Motor neuron (in vitro differentiated cells): ENCODE measurements around the gene TSSK6. TPM values are rescaled to one million over a fixed set of nuclear protein-coding genes. Genes with fewer than 3 reads are reported as not detected.

Experiments used
- ATAC-seq, 8 experiments: fragments of 200-7000 bp; cut with Tn5 transposase; replicated peaks in 6 of 8; 2 replicates each; pipeline ENCODE4 v1.8.0; 2021; ENCODE audit warnings: mild to moderate bottlenecking in 8 of 8, moderate library complexity in 8 of 8
- H3K27ac ChIP-seq, 2 donors: fragments of 250-450 bp; sonication (Bioruptor Pico); 2 replicates each; pipeline ENCODE4 v1.9.0; 2021; ENCODE audit warnings: antibody characterized with exemption in 2 of 2, mild to moderate bottlenecking in 2 of 2, moderate library complexity in 1 of 2
- H3K4me1 ChIP-seq, 2 donors: fragments of 250-450 bp; sonication (Bioruptor Pico); replicated peaks in 1 of 2; 2 replicates each; pipeline ENCODE4 v1.6.1; 2021; ENCODE audit warnings: antibody characterized with exemption in 2 of 2, mild to moderate bottlenecking in 2 of 2, moderate library complexity in 1 of 2
- H3K4me3 ChIP-seq, 5 donors: fragments of 250-450 bp; sonication (Bioruptor Pico); 2 replicates each; pipeline ENCODE4 v1.9.0; 2021; ENCODE audit warnings: antibody characterized with exemption in 5 of 5, mild to moderate bottlenecking in 5 of 5, moderate library complexity in 4 of 5
- WGBS, 10 experiments: fragments of 450-650 bp; shearing (Covaris generic); methylation state at CpG; one replicate each; pipeline ENCODE4 v1.0.0; 2022; 5-methylcytosine and 5-hydroxymethylcytosine counted together
- in situ Hi-C, 9 experiments: fragments of 400-800 bp; cut with MboI; loops; one replicate each; pipeline ENCODE4 v1.15.0; 2021; ENCODE audit warnings: low sequenced_read_pairs in 9 of 9, low pct_unique_long_range_greater_than_20kb in 2 of 9; ENCODE audit not compliant: unreplicated experiment in 9 of 9
- total RNA-seq, 8 experiments: library from RNA; unstranded; fragments of 300-600 nt; gene quantifications; 2 replicates each; pipeline versions ENCODE4 v1.2.3 to v1.2.4, GENCODE V29; 2022

The TSSK6 gene
- total RNA-seq, 8 experiments from 2014 or later = 0.92 to 3.2 (median 2.0) TPM

DNA sequence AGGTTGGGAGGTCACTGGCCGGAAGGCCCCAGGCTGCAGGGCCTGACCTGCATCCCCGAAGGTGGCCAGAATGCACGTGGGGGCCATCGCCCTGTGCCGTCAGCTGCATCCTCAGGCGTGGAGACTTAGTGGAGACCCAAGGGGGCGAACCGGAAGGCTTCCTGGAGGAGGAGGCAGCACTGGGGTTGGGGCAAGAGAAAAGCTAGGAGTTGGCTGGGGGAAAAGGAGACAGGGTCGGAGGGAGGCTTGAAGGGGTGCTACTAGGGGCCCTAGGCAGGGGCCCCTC, 12.0 kb upstream of the TSSK6 start:
- Histone ChIP-seq H3K27ac (peak overlapping the region in 1 of 2 donors; percentile 46), H3K4me1 (peaks cover 22 to 36% of the 10 kb centered on the region in 2 donors), H3K4me3 (no peak overlapping the region)
- in situ Hi-C loops = loop anchor here in 4 of 9 experiments (10.0 to 25.0 kb wide), 2 partner anchors 110 to 117 kb away; partner anchors contain the start of genes GMIP (in 4 of the 4) and LPAR2 (in 3 of the 4)
- ATAC-seq = no peak
- WGBS, 10 experiments = 87 to 97% methylated on average over 3 to 6 of the region's 9 CpGs; no CpG with 5 or more reads in 8 of the 10 experiments

DNA sequence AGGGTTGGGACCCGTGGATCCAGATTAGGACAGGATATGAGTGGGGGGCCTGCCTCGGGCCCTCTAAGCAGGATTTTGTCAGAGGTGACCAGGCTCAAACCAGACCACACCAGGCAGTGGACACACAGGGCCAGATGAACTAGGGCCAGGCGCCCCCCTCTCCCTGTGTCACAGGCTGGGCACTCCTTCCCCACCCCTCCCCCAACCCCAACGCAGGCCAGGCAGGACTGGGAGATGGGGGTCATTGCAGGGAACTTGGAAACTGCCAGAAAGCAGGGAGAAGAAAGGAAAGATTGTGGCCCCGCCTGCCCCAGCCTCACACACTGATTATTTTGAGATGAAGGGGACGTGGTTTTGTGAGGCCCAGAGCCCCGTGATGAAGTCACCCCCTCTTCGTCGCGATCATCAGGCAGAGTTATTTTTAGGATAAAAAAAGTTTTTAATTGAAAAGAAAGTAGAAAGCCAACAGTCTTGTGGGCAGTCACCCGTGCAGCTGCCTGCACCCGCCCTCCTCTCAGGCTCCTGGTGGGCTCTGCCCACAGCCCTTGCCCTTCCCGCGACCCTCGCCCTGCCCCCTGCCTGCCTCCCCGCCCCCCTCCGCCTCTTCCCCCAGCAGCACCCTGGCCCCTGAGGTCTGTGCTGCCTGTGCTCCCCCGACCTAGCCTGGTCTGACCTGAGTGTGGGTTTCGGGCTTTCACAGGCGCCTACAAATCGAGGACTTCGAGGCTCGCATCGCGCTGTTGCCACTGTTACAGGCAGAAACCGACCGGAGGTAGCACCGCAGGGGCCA, 11.4 kb upstream of the TSSK6 start:
- no peak overlapping the region for H3K4me3 ChIP-seq
- in situ Hi-C loops = loop anchor here in 4 of 9 experiments (10.0 to 25.0 kb wide), 2 partner anchors 111 to 118 kb away; partner anchors contain the start of genes GMIP (in 4 of the 4) and LPAR2 (in 3 of the 4)
- peak in 5 of 8 experiments; percentile 7 to 63 (median 58) for ATAC-seq
- peak overlapping the region; percentile 18 to 62 for H3K27ac ChIP-seq
- H3K4me1 ChIP-seq = peaks cover 22 to 33% of the 10 kb centered on the region in 2 donors
- WGBS, 10 experiments = 33 to 89% (median 77%) methylated on average over 1 to 7 of the region's 28 CpGs; no CpG with 5 or more reads in 4 of the 10 experiments

DNA sequence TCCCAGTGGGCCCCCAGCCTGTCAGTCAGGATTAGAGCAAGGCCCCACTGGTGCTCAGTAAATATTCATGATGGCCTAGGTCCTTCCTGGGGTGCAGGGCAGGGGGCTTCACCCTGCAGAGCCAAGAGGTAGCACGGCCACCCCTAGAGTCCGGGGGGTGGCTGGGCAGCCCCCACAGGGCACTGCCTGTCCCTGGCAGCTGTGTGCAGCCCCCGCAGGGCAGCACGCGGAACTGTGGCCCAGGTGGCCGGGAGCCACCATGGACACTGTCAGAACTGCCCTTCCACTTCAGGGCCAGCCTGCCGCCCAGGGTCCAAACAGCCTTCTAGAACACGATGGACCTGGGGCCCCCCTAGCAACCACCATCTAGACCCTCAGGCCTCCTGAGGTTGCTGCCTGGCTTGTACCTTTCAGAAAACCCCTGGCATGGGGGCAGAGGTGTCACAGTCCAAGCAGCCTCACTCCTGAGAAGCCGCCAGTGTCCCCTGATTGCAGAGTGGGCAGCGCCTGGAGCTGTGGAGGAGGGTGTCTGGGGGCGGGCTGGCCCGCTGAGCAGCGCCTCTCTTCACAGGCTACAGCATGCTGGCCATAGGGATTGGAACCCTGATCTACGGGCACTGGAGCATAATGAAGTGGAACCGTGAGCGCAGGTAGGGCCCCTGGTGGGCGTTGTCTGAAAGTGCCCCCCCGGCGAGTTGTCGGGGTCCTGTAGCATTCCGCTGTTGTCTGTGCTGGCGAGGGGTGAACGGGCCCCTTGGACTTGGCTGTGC, 10.4 kb upstream of the TSSK6 start:
- peak in 5 of 8 experiments; percentile 14 to 63 (median 46) for ATAC-seq
- in situ Hi-C loops = loop anchor here in 4 of 9 experiments (10.0 to 25.0 kb wide), 2 partner anchors 112 to 119 kb away; partner anchors contain the start of genes GMIP (in 4 of the 4) and LPAR2 (in 3 of the 4)
- WGBS, 10 experiments = 83 to 93% (median 83%) methylated on average over 2 to 6 of the region's 23 CpGs; no CpG with 5 or more reads in 5 of the 10 experiments
- no peak overlapping the region for H3K4me3 ChIP-seq
- peaks cover 22 to 33% of the 10 kb centered on the region in 2 donors for H3K4me1 ChIP-seq
- peak overlapping the region in 1 of 2 donors; percentile 23 for H3K27ac ChIP-seq

DNA sequence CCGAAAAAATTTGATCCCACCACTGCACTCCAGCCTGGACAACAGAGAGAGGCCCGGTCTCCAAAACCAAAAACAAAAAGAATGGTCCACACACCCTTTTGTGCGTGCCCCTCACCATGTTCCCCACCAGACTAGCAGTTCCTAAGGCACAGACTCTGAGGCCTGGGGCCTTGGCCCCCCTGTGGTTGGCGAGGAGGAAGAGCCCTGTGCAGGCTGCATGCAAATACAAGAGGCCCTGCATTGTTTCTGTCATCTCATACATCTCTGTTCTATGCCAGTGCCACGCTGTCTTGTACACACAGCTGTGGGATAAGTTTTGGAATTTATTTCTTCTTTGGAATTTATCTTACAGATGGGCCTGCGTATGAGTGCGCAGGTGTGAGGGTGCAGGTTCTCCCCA, 8.7 kb upstream of the TSSK6 start:
- Histone ChIP-seq H3K4me3 (no peak overlapping the region), H3K4me1 (peaks cover 22 to 30% of the 10 kb centered on the region in 2 donors), H3K27ac (no peak overlapping the region)
- 75 to 100% (median 89%) methylated on average over 2 to 3 of the region's 7 CpGs; no CpG with 5 or more reads in 6 of the 10 experiments for WGBS, 10 experiments
- in situ Hi-C loops = loop anchor here in 1 of 9 experiments (10.0 kb wide), 1 partner anchor 121 kb away; the partner anchor contains the start of gene GMIP
- ATAC-seq = no peak

DNA sequence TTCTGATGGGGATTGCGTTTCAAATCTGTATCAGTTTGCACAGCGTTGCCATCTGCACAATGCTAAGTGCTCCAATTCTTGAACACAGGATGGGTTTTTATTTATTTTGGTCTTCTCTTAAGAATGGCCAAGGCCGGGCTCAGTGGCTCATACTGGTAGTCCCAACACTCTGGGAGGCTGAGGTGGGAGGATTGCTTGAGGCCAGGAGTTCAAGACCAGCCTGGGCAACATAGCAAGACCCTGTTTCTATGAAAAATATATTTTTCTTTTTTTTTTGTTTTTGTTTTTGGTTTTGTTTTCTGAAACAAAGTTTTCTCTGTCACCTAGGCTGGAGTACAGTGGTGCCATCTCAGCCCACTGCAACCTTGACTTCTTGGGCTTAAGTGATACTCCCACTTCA, 7.8 kb upstream of the TSSK6 start:
- 63 to 100% (median 89%) methylated on average over 1 to 3 of the region's 3 CpGs for WGBS, 10 experiments

DNA sequence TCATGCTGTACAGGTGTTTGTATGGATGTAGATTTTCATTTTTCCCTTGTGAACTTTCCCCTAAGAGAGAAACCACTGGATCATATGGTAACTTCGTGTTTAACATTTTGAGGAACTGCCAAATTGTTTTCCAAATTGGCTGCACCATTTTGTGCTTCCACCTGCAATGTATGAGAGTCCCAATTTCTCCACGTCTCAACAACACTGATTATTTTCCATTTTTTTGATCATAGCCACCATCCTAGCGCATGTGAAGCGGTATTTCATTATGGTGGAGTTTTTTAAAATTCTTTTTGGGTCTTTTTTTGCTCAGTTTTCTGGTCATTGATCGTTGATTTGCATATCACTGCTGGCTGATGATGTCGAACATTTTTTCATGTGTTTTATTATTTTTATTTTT, 5.6 kb upstream of the TSSK6 start:
- WGBS, 10 experiments = 68 to 100% (median 92%) methylated on average over 1 to 6 of the region's 6 CpGs; no CpG with 5 or more reads in 1 of the 10 experiments
- Histone ChIP-seq H3K4me1 (peaks cover 16 to 17% of the 10 kb centered on the region in 2 donors), H3K27ac (no peak overlapping the region), H3K4me3 (no peak overlapping the region)
- ATAC-seq = no peak
- in situ Hi-C loops = loop anchor here in 1 of 9 experiments (10.0 kb wide), 1 partner anchor 124 kb away; the partner anchor contains the start of gene GMIP

More for the DNA sequence above, 7.8 kb upstream of the TSSK6 start:
- Histone ChIP-seq H3K4me3 (no peak overlapping the region), H3K27ac (no peak overlapping the region), H3K4me1 (peaks cover 19 to 23% of the 10 kb centered on the region in 2 donors)
- in situ Hi-C loops = loop anchor here in 1 of 9 experiments (10.0 kb wide), 1 partner anchor 122 kb away; the partner anchor contains the start of gene GMIP
- no peak for ATAC-seq

DNA sequence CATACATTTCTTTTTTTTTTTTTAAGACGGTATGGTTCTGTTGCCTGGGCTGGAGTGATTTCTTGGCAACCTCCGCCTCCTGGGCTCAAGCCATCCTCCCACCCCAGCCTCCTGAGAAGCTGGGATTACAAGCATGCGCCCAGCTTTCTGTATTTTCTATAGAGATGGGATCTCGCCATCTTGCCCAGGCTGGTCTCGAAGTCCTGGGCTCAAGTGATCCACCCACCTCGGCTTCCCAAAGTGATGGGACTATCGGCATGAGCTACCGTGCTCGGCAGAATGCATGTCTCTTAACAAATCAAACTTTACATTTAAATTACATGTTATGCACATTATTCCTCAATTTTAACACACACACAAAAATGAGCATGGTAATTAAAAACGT, 1.9 kb upstream of the TSSK6 start:
- Histone ChIP-seq H3K4me1 (peaks cover 7 to 10% of the 10 kb centered on the region in 2 donors), H3K4me3 (peak overlapping the region in 3 of 5 donors; percentile 81 to 99 (median 85)), H3K27ac (no peak overlapping the region)
- ATAC-seq = peak in 1 of 8 experiments; percentile 6
- in situ Hi-C loops = no loop called here
- WGBS, 10 experiments = 10 to 93% (median 80%) methylated on average over 1 to 9 of the region's 10 CpGs; no CpG with 5 or more reads in 1 of the 10 experiments

DNA sequence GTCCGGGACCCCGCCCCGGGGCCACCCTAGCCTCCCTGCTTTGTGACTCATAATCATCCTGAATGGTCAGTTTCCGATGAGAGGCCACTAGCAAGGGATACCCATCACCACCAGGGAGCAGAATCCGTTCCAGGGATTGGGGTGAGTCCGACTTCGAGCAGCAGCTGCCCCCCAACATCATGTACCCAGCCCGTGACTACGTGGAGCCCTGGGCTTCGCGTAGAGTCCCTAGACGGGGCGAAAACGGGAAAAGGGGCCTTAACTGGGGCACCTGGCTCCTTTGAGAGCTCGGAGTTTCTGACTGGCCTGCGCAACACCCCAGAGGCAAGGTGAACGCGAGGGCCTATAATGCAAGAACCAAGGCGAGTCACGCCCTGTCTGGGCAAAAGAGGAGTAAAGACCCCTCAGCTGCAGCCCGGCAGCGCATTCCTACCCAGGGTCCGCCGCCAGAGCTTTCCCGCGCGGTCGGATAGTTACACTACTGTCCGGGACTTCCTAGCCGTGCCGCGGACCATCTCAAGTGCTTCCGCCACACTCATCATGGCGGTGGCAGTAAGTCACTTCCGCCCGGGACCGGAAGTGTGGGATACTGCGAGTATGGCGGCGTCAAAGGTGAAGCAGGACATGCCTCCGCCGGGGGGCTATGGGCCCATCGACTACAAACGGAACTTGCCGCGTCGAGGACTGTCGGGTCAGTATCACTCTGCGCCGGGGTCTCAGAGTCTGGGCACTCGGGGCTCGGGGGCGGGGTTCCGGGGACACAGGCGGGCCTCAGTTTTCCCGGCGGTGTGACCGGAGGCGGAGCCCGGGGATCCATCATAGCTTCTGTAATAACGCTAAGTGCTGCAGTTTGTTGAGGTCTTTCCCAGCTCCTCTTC, 533 bp upstream of the TSSK6 start, which contains the start of gene NDUFA13:
TSS of gene NDUFA13 (plus strand) at position 584 of the 878 bp plus-strand sequence. CDS start at position 598, 14 bp downstream.
- 0 to 28% (median 8%) methylated on average over 2 to 17 of the region's 61 CpGs; no CpG with 5 or more reads in 3 of the 10 experiments for WGBS, 10 experiments
- ATAC-seq = peak; percentile 92 to 97 (median 96)
- Histone ChIP-seq H3K4me3 (peak within 1 kb of the TSS; percentile 81 to 99 (median 85)), H3K27ac (peak within 1 kb of the TSS; percentile 79 to 84), H3K4me1 (peaks cover 7 to 10% of the 10 kb centered on the region in 2 donors)
- in situ Hi-C loops = no loop called here

DNA sequence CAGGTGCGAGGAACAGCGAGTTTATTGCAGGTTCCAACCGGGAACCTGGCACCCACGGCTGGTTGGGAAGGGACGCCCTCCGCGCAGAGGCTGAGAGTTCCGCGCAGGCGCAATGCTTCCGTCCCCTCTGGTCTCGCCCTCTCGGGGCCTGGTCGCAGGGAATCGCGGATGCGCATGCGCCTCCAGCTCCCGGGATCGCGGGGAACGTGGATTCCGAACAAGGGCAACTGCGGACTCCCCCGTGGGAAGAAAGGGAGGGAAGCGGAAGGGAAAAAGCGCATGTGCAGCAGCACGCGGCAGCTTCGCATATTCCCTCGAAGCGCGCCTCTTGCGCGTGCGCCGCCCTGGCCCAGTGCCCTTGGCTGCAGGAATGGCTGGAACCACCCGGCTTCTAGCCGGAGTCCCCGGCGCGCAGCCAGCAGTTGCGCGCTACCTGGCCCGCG, 1.1 kb downstream of the TSSK6 start:
- WGBS, 10 experiments = 12 to 95% (median 92%) methylated on average over 5 to 21 of the region's 46 CpGs; no CpG with 5 or more reads in 7 of the 10 experiments
- H3K4me1 ChIP-seq = peaks cover 8 to 10% of the 10 kb centered on the region in 2 donors
- no peak overlapping the region for H3K4me3 ChIP-seq
- ATAC-seq = no peak
- H3K27ac ChIP-seq = no peak overlapping the region
- in situ Hi-C loops = no loop called here

DNA sequence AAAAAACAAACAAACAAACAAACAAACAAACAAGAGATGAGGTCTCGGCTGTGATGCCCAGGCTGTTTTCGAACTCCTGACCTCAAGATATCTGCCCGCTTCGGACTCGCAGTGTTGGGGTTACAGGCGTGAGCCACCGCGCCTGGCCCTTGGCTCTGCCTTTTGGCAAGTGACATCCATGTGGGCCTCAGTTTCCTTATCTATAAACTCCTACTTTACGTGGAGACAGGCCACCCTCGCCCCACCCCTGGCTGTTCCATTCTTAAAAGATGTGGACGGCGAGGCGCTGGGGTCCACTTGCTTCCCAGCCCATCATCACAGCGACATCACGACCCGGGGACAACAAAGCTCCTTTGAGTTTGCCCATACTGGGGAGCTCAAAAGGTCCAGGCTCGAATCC, 1.7 kb downstream of the TSSK6 start:
- ATAC-seq = no peak
- 79 to 100% (median 92%) methylated on average over 2 to 9 of the region's 17 CpGs; no CpG with 5 or more reads in 5 of the 10 experiments for WGBS, 10 experiments
- peaks cover 10 to 14% of the 10 kb centered on the region in 2 donors for H3K4me1 ChIP-seq
- no peak overlapping the region for H3K4me3 ChIP-seq
- no peak overlapping the region for H3K27ac ChIP-seq
- in situ Hi-C loops = no loop called here

DNA sequence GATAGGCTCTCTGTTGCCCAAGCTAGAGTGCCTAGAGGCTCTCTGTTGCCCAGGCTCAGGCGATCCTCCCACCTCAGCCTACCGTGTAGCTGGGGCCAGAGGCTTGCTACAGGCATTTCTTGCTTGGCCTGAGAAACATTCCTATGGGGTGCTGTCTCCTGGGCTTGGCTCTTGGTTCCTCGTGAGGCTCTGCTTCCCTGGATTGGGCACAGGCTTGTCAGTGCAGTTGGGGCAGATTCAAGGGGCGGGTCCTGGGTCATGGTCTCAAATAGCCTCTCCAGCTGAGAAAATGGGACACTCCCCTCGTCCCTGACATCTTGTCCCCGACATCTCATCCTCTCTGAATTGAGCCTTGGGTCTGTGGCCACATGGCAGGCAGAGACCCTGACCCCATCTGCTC, 4.9 kb downstream of the TSSK6 start:
- in situ Hi-C loops = no loop called here
- peak in 4 of 8 experiments; percentile 6 to 34 (median 22) for ATAC-seq
- WGBS, 10 experiments = 50 to 86% (median 60%) methylated on average over 1 to 2 of the region's 6 CpGs; no CpG with 5 or more reads in 6 of the 10 experiments

More for the DNA sequence above, 4.9 kb downstream of the TSSK6 start:
- no peak overlapping the region for H3K4me3 ChIP-seq
- H3K27ac ChIP-seq = no peak overlapping the region
- peaks cover 2 to 12% of the 10 kb centered on the region in 2 donors for H3K4me1 ChIP-seq
